ENCODE measurements around the gene IWS1. TPM values are rescaled to one million over a fixed set of nuclear protein-coding genes. Genes with fewer than 3 reads are reported as not detected.

IWS1 gene
- polyA plus RNA-seq (2013, experiment 1 of 2), result 54.0 TPM
- polyA plus RNA-seq (2013, experiment 2 of 2), result 53.1 TPM

- no peak within 1 kb of the TSS for H2BK12ac ChIP-seq (ENCODE audit: low read length)
- peak within 1 kb of the TSS; percentile 94 for H3K9ac ChIP-seq (ENCODE audit: low read depth, low read length, poor library complexity)
- no peak within 1 kb of the TSS for H2BK120ac ChIP-seq (ENCODE audit: low read depth, low read length)
- peaks cover 0 to 4% of the 10 kb centered on the region in 2 donors for H3K9me3 ChIP-seq (replicated peaks in 1 of 2; ENCODE audit: control insufficient read depth in 2 of 2, insufficient read depth in 1 of 2, low read depth in 1 of 2, low read length in 2 of 2)
- peak within 1 kb of the TSS; percentile 91 for H3K27ac ChIP-seq (replicated peaks; ENCODE audit: low read length)
- peak within 1 kb of the TSS; percentile 69 for H3K23ac ChIP-seq (ENCODE audit: low read depth, low read length, poor library complexity)
- H3K27me3 ChIP-seq (ENCODE audit: control insufficient read depth in 3 of 3, insufficient read depth in 3 of 3, low read depth in 1 of 3, low read length in 3 of 3), result peaks cover 0 to 9% (median 0%) of the 10 kb centered on the region in 3 experiments
- H3K18ac ChIP-seq (ENCODE audit: low read length), result peak within 1 kb of the TSS; percentile 89
- H2BK15ac ChIP-seq (ENCODE audit: low read length), result no peak within 1 kb of the TSS
- peak within 1 kb of the TSS; percentile 68 to 98 for H3K4me3 ChIP-seq (ENCODE audit: low read length in 2 of 2)
- WGBS, 2 donors (ENCODE audit: extremely low coverage in 2 of 2, insufficient read length in 2 of 2, insufficient replicate concordance in 1 of 2), result no CpG with 5 or more reads among the region's 70 CpGs
- peak; percentile 96 for DNase-seq (ENCODE audit: low spot score)
- H2BK5ac ChIP-seq (ENCODE audit: low read length), result peak within 1 kb of the TSS; percentile 73
- no peak within 1 kb of the TSS for H4K91ac ChIP-seq (ENCODE audit: low read depth, low read length, poor library complexity)
- H2AK5ac ChIP-seq (ENCODE audit: low read depth, low read length), result peak within 1 kb of the TSS; percentile 72
- no peak within 1 kb of the TSS for H3K4ac ChIP-seq (ENCODE audit: low read length)
- peaks cover 8% of the 10 kb centered on the region in 2 donors for H3K4me1 ChIP-seq (ENCODE audit: control insufficient read depth in 2 of 2, insufficient read depth in 1 of 2, low read depth in 1 of 2, low read length in 2 of 2)
- H3K36me3 ChIP-seq (replicated peaks in 1 of 2; ENCODE audit: control insufficient read depth in 2 of 2, insufficient read depth in 2 of 2, low read length in 2 of 2), result peaks cover 6 to 29% of the 10 kb centered on the region in 2 donors
- H4K8ac ChIP-seq (ENCODE audit: low read depth, low read length), result no peak within 1 kb of the TSS
- peak within 1 kb of the TSS; percentile 10 for H3K14ac ChIP-seq (ENCODE audit: low read length)
- H3K79me1 ChIP-seq (ENCODE audit: low read depth, low read length), result no peaks in the 10 kb centered on the region
- peak within 1 kb of the TSS; percentile 88 for H2AFZ ChIP-seq (ENCODE audit: low read length)
- H3K4me2 ChIP-seq (ENCODE audit: insufficient read depth, low read length, poor library complexity, severe bottlenecking), result peak within 1 kb of the TSS; percentile 85
Observed at GRCh38 chr2:127526132-127527000, at the start of gene IWS1. IWS1 (minus strand) TSS chr2:127526489; CDS start chr2:127526208, 281 bp downstream.

DNA sequence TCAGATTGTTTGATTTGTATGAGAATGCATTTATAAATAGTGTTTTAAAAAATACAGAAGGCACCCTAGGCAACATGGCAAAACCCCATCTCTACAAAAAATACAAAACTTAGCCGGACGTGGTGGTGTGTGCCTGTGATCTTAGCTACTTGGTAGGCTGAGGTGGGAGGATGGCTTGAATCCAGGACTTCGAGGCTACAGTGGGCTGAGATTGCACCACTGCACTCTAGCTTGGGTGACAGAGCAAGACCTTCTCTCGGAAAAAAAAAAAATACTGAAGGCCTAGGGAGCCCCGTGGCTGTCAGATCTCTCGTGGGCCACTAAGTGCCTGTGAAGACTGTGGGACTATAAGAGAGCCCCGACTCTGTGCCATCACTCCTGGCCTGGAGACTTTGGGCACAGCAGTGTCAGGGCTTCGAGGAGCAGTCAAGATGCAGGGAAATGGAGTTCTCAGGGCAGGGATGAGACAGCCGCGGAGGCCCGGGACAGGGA lies 49.7 kb upstream of the IWS1 start:
- H2AK5ac ChIP-seq (ENCODE audit: low read depth, low read length), result no peak overlapping the region
- H3K4me3 ChIP-seq (ENCODE audit: low read length in 2 of 2), result no peak overlapping the region
- no peak overlapping the region for H3K23ac ChIP-seq (ENCODE audit: low read depth, low read length, poor library complexity)
- no peak overlapping the region for H3K14ac ChIP-seq (ENCODE audit: low read length)
- peaks cover 0 to 23% (median 0%) of the 10 kb centered on the region in 3 experiments for H3K27me3 ChIP-seq (ENCODE audit: control insufficient read depth in 3 of 3, insufficient read depth in 3 of 3, low read depth in 1 of 3, low read length in 3 of 3)
- no peak overlapping the region for H2AFZ ChIP-seq (ENCODE audit: low read length)
- H3K4ac ChIP-seq (ENCODE audit: low read length), result no peak overlapping the region
- H2BK5ac ChIP-seq (ENCODE audit: low read length), result no peak overlapping the region
- H2BK15ac ChIP-seq (ENCODE audit: low read length), result no peak overlapping the region
- H3K18ac ChIP-seq (ENCODE audit: low read length), result no peak overlapping the region
- no peaks in the 10 kb centered on the region for H3K9me3 ChIP-seq (replicated peaks in 1 of 2; ENCODE audit: control insufficient read depth in 2 of 2, insufficient read depth in 1 of 2, low read depth in 1 of 2, low read length in 2 of 2)
- WGBS, 2 donors (ENCODE audit: extremely low coverage in 2 of 2, insufficient read length in 2 of 2, insufficient replicate concordance in 1 of 2), result no CpG with 5 or more reads among the region's 11 CpGs
- no peak overlapping the region for H3K4me2 ChIP-seq (ENCODE audit: insufficient read depth, low read length, poor library complexity, severe bottlenecking)
- H4K91ac ChIP-seq (ENCODE audit: low read depth, low read length, poor library complexity), result no peak overlapping the region
- H2BK12ac ChIP-seq (ENCODE audit: low read length), result no peak overlapping the region
- H2BK120ac ChIP-seq (ENCODE audit: low read depth, low read length), result no peak overlapping the region
- no peaks in the 10 kb centered on the region for H3K36me3 ChIP-seq (replicated peaks in 1 of 2; ENCODE audit: control insufficient read depth in 2 of 2, insufficient read depth in 2 of 2, low read length in 2 of 2)
- H3K4me1 ChIP-seq (ENCODE audit: control insufficient read depth in 2 of 2, insufficient read depth in 1 of 2, low read depth in 1 of 2, low read length in 2 of 2), result no peaks in the 10 kb centered on the region
- no peak overlapping the region for H4K8ac ChIP-seq (ENCODE audit: low read depth, low read length)
- no peak for DNase-seq (ENCODE audit: low spot score)
- H3K9ac ChIP-seq (ENCODE audit: low read depth, low read length, poor library complexity), result no peak overlapping the region
- H3K79me1 ChIP-seq (ENCODE audit: low read depth, low read length), result no peaks in the 10 kb centered on the region
- no peak overlapping the region for H3K27ac ChIP-seq (replicated peaks; ENCODE audit: low read length)

DNA sequence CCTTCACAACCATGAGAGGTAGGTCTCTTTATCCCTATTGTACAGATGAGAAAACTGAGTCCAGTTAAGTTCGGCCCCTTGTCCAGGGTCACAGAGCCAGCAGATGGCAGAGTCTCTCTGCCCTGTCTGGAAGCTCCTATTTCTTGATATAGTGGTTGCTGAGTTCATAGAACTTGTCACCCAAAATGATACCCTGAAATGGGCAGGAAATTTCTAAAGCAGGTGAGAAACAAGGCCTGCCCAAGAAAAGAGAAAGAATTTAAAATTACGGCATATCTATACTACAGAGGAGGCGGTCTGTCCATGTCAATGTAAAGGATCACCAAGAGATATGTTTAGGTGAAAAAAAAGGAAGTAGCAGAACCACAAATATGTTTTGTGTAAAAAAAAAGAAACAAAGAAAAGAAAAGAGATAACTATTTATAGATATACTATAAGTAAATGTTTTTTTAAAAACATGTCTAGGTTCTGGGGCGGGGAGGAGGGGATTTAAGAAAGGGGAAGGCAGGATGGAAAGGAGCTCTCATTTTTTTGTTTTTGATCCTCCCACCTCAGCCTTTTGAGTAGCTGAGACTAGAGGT lies 49.0 kb upstream of the IWS1 start:
- no peak overlapping the region for H3K4ac ChIP-seq (ENCODE audit: low read length)
- no CpG with 5 or more reads among the region's 4 CpGs for WGBS, 2 donors (ENCODE audit: extremely low coverage in 2 of 2, insufficient read length in 2 of 2, insufficient replicate concordance in 1 of 2)
- H3K27me3 ChIP-seq (ENCODE audit: control insufficient read depth in 3 of 3, insufficient read depth in 3 of 3, low read depth in 1 of 3, low read length in 3 of 3), result peaks cover 0 to 30% (median 0%) of the 10 kb centered on the region in 3 experiments
- H2BK120ac ChIP-seq (ENCODE audit: low read depth, low read length), result no peak overlapping the region
- no peak overlapping the region for H2BK12ac ChIP-seq (ENCODE audit: low read length)
- H3K4me3 ChIP-seq (ENCODE audit: low read length in 2 of 2), result no peak overlapping the region
- no peak overlapping the region for H4K91ac ChIP-seq (ENCODE audit: low read depth, low read length, poor library complexity)
- H3K4me2 ChIP-seq (ENCODE audit: insufficient read depth, low read length, poor library complexity, severe bottlenecking), result no peak overlapping the region
- H3K18ac ChIP-seq (ENCODE audit: low read length), result no peak overlapping the region
- no peak for DNase-seq (ENCODE audit: low spot score)
- no peak overlapping the region for H2BK5ac ChIP-seq (ENCODE audit: low read length)
- H3K14ac ChIP-seq (ENCODE audit: low read length), result no peak overlapping the region
- no peaks in the 10 kb centered on the region for H3K79me1 ChIP-seq (ENCODE audit: low read depth, low read length)
- H2AFZ ChIP-seq (ENCODE audit: low read length), result no peak overlapping the region
- H3K36me3 ChIP-seq (replicated peaks in 1 of 2; ENCODE audit: control insufficient read depth in 2 of 2, insufficient read depth in 2 of 2, low read length in 2 of 2), result no peaks in the 10 kb centered on the region
- H3K9ac ChIP-seq (ENCODE audit: low read depth, low read length, poor library complexity), result no peak overlapping the region
- H2BK15ac ChIP-seq (ENCODE audit: low read length), result no peak overlapping the region
- no peaks in the 10 kb centered on the region for H3K4me1 ChIP-seq (ENCODE audit: control insufficient read depth in 2 of 2, insufficient read depth in 1 of 2, low read depth in 1 of 2, low read length in 2 of 2)
- no peak overlapping the region for H3K23ac ChIP-seq (ENCODE audit: low read depth, low read length, poor library complexity)
- H3K27ac ChIP-seq (replicated peaks; ENCODE audit: low read length), result no peak overlapping the region
- H2AK5ac ChIP-seq (ENCODE audit: low read depth, low read length), result no peak overlapping the region
- no peak overlapping the region for H4K8ac ChIP-seq (ENCODE audit: low read depth, low read length)
- no peaks in the 10 kb centered on the region for H3K9me3 ChIP-seq (replicated peaks in 1 of 2; ENCODE audit: control insufficient read depth in 2 of 2, insufficient read depth in 1 of 2, low read depth in 1 of 2, low read length in 2 of 2)

DNA sequence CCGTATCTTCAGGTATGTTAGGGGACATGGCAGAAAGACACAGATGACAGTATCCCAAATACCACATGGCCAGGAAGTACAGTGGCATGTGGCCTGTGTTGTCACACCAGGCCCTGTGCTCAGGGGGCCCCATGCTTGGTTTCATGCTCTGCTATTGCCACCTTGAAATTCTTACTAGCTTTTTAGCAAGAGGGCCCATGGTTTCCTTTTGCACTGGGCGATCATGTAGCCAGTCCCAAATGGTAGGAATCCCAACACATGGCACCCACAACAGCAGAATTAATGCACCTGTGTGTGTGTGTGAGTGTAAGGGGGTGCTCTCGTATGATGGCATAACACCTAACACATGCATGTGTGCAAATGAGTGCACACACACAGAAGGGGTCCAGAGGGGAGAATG lies 48.4 kb upstream of the IWS1 start:
- Histone ChIP-seq H3K9me3 (replicated peaks in 1 of 2; ENCODE audit: control insufficient read depth in 2 of 2, insufficient read depth in 1 of 2, low read depth in 1 of 2, low read length in 2 of 2) (no peaks in the 10 kb centered on the region), H3K23ac (ENCODE audit: low read depth, low read length, poor library complexity) (no peak overlapping the region), H3K18ac (ENCODE audit: low read length) (no peak overlapping the region), H2AK5ac (ENCODE audit: low read depth, low read length) (peak overlapping the region; percentile 57), H3K4ac (ENCODE audit: low read length) (no peak overlapping the region), H2AFZ (ENCODE audit: low read length) (no peak overlapping the region), H3K36me3 (replicated peaks in 1 of 2; ENCODE audit: control insufficient read depth in 2 of 2, insufficient read depth in 2 of 2, low read length in 2 of 2) (no peaks in the 10 kb centered on the region), H3K4me1 (ENCODE audit: control insufficient read depth in 2 of 2, insufficient read depth in 1 of 2, low read depth in 1 of 2, low read length in 2 of 2) (no peaks in the 10 kb centered on the region), H4K91ac (ENCODE audit: low read depth, low read length, poor library complexity) (no peak overlapping the region), H3K4me2 (ENCODE audit: insufficient read depth, low read length, poor library complexity, severe bottlenecking) (no peak overlapping the region), H3K4me3 (ENCODE audit: low read length in 2 of 2) (no peak overlapping the region), H3K9ac (ENCODE audit: low read depth, low read length, poor library complexity) (no peak overlapping the region), H3K14ac (ENCODE audit: low read length) (no peak overlapping the region), H3K79me1 (ENCODE audit: low read depth, low read length) (no peaks in the 10 kb centered on the region), H3K27ac (replicated peaks; ENCODE audit: low read length) (no peak overlapping the region), H4K8ac (ENCODE audit: low read depth, low read length) (no peak overlapping the region), H2BK12ac (ENCODE audit: low read length) (no peak overlapping the region), H3K27me3 (ENCODE audit: control insufficient read depth in 3 of 3, insufficient read depth in 3 of 3, low read depth in 1 of 3, low read length in 3 of 3) (peaks cover 0 to 34% (median 0%) of the 10 kb centered on the region in 3 experiments), H2BK120ac (ENCODE audit: low read depth, low read length) (no peak overlapping the region), H2BK5ac (ENCODE audit: low read length) (no peak overlapping the region), H2BK15ac (ENCODE audit: low read length) (no peak overlapping the region)
- no peak for DNase-seq (ENCODE audit: low spot score)
- WGBS, 2 donors (ENCODE audit: extremely low coverage in 2 of 2, insufficient read length in 2 of 2, insufficient replicate concordance in 1 of 2), result no CpG with 5 or more reads among the region's 3 CpGs

Data from neuronal stem cell (in vitro differentiated cells).